OCI-LY1 (cell line): ENCODE data around the gene SMIM20.

ENCODE experiments used
- EZH2 ChIP-seq: fragments of 200-600 bp; sonication (generic), shearing (Covaris generic); IDR thresholded peaks from 2 replicates; pipeline ENCODE4 v1.8.0; 2017; ENCODE audit warnings: borderline replicate concordance, mixed run types, mild to moderate bottlenecking, antibody characterized with exemption, low read length, moderate library complexity, mixed read lengths
- TF ChIP-seq, protein P1 (sequence below): fragments of 200-600 bp; sonication (generic), shearing (Covaris generic); IDR thresholded peaks from 2 replicates; pipeline ENCODE4 v1.5.1; 2017; ENCODE audit warnings: mild to moderate bottlenecking, antibody characterized with exemption, low read length, moderate library complexity, mixed read lengths

DNA sequence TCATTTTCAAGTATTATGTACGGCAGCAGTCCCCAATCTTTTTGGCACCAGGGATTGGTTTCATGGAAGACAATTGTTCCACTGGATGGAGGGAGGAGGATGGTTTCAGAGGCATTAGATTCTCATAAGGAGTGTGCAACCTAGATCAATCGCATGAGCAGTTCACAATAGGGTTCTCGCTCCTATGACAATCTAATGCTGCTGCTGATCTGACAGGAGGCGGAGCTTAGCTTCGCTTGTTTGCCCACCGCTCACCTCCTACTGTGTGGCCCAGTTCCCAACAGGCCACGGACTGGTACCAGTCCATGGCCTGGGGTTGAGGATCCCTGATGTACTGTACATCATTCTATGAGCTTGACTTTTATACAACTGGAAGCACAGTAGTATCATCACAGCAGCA, 48.4 kb downstream of the SMIM20 start:
- TF ChIP-seq, protein P1, sequence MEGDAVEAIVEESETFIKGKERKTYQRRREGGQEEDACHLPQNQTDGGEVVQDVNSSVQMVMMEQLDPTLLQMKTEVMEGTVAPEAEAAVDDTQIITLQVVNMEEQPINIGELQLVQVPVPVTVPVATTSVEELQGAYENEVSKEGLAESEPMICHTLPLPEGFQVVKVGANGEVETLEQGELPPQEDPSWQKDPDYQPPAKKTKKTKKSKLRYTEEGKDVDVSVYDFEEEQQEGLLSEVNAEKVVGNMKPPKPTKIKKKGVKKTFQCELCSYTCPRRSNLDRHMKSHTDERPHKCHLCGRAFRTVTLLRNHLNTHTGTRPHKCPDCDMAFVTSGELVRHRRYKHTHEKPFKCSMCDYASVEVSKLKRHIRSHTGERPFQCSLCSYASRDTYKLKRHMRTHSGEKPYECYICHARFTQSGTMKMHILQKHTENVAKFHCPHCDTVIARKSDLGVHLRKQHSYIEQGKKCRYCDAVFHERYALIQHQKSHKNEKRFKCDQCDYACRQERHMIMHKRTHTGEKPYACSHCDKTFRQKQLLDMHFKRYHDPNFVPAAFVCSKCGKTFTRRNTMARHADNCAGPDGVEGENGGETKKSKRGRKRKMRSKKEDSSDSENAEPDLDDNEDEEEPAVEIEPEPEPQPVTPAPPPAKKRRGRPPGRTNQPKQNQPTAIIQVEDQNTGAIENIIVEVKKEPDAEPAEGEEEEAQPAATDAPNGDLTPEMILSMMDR = no peak
- no peak for TF ChIP-seq EZH2
